Mucosa of stomach (tissue), 1 donor: Measurements from ENCODE around the gene NKD2.

Experiments
- H3K27me3 ChIP-seq: one replicate; pipeline ENCODE4 v1.7.0; 2013; ENCODE audit warnings: mild to moderate bottlenecking, low read length; ENCODE audit not compliant: control insufficient read depth, insufficient read depth
- H3K36me3 ChIP-seq: one replicate; pipeline ENCODE4 v1.7.0; 2013; ENCODE audit warnings: low read length; ENCODE audit not compliant: control insufficient read depth, insufficient read depth
- H3K4me1 ChIP-seq: one replicate; pipeline ENCODE4 v1.7.0; 2013; ENCODE audit warnings: mild to moderate bottlenecking, low read length; ENCODE audit not compliant: control insufficient read depth, insufficient read depth
- H3K4me3 ChIP-seq: one replicate; pipeline ENCODE4 v1.7.0; 2013; ENCODE audit warnings: low read length
- H3K9ac ChIP-seq: one replicate; pipeline ENCODE4 v1.7.0; 2013; ENCODE audit warnings: mild to moderate bottlenecking, low read length, moderate library complexity
- H3K9me3 ChIP-seq: one replicate; pipeline ENCODE4 v1.7.0; 2013; ENCODE audit warnings: mild to moderate bottlenecking, low read length, moderate library complexity; ENCODE audit not compliant: control insufficient read depth
- donor health status: Pancreatic carcinoma.

NKD2 gene

GRCh38 chr5:1004461-1005248, 3.9 kb upstream of the NKD2 start:
- Histone ChIP-seq H3K36me3 (no peaks in the 10 kb centered on the region), H3K4me1 (peaks cover 24% of the 10 kb centered on the region), H3K27me3 (peaks cover 53% of the 10 kb centered on the region), H3K4me3 (no peak overlapping the region), H3K9me3 (no peaks in the 10 kb centered on the region), H3K9ac (peak overlapping the region; percentile 33)

DNA sequence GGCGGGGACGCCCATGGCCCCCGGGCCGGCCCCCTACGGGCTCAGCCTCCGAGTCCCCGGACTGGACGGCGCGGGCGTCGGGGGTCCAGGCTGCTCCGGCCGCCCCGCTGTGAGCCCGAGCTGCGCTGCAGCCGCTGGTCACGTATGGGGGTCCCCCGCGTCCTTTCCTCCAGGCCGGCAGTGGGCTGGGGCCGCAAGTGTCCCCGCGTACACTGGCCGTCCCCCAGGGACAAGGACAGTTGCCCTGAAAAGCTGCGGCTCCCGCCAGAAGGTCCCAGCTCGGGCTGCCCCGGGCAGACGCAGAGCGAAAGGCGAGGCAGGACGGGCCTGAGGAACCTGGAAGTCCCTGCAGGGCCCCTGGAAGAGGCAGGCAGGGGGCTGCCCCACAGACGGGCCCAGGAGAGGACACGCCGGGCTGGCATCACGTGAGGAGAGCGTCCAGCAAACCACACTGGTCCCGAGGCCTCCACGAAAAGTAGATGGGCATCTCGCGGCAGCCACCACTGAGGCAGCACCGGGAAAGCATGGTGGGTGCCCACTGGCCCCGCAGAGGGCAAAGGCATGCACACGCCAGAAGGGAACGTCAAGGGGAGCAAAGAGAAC, 3.3 kb upstream of the NKD2 start:
- Histone ChIP-seq H3K27me3 (peaks cover 60% of the 10 kb centered on the region), H3K4me1 (peaks cover 27% of the 10 kb centered on the region), H3K9me3 (no peaks in the 10 kb centered on the region), H3K4me3 (no peak overlapping the region), H3K36me3 (no peaks in the 10 kb centered on the region), H3K9ac (peak overlapping the region; percentile 33)

GRCh38 chr5:1005904-1006655, 2.5 kb upstream of the NKD2 start:
- Histone ChIP-seq H3K4me3 (no peak overlapping the region), H3K9ac (no peak overlapping the region), H3K27me3 (peaks cover 68% of the 10 kb centered on the region), H3K36me3 (no peaks in the 10 kb centered on the region), H3K4me1 (peaks cover 27% of the 10 kb centered on the region), H3K9me3 (no peaks in the 10 kb centered on the region)

DNA sequence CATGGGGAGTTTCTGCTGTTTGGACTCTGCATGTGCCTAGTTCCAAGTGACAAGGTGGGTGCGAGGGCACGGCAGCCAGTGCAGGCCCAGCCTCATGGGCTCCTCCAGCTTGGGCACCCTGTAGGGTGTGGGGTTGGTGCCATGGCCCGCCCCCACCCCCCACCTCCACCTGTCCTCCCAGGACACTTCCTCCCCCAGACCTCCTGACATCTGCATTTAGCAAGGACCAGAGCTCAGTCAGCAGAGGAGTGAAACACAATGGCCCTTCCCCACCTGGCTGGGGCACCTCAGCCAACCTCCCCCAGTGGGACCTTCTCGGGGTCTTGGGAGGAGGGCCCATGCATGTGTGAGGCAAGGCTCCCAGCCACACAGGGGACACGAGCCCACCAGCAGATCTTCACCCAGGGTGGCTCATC, 1.9 kb upstream of the NKD2 start:
- Histone ChIP-seq H3K9me3 (no peaks in the 10 kb centered on the region), H3K27me3 (peaks cover 73% of the 10 kb centered on the region), H3K36me3 (no peaks in the 10 kb centered on the region), H3K4me3 (no peak overlapping the region), H3K4me1 (peaks cover 27% of the 10 kb centered on the region), H3K9ac (no peak overlapping the region)

DNA sequence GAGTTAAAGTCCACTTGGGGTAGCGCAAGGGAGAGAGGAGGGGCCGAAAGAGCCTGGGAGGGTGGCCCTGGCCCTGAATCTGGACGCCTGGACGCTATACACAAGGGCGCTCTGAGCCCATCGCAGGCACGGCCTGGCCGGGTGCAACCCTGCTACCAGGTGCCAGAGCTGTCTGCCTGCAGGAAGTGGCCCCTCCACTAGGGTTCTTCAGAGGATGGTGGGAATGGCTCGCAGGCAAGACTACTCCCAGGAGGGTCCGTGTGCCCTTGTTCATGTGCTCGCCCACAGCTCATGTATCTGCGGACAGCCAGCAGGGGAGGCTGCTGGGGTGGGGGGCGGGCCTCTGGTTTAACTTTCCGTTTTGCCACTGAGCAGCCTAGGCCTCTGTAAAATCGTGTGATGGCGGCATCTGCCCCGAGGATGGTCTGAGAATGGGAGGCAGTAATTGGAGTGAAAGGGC, 1.4 kb upstream of the NKD2 start:
- H3K36me3 ChIP-seq = no peaks in the 10 kb centered on the region
- no peaks in the 10 kb centered on the region for H3K9me3 ChIP-seq
- peaks cover 75% of the 10 kb centered on the region for H3K27me3 ChIP-seq
- H3K4me1 ChIP-seq = peaks cover 27% of the 10 kb centered on the region
- H3K4me3 ChIP-seq = no peak overlapping the region
- no peak overlapping the region for H3K9ac ChIP-seq

- Histone ChIP-seq H3K9me3 (no peaks in the 10 kb centered on the region), H3K4me3 (no peak overlapping the region), H3K36me3 (no peaks in the 10 kb centered on the region), H3K27me3 (peaks cover 75% of the 10 kb centered on the region), H3K9ac (no peak overlapping the region), H3K4me1 (peaks cover 27% of the 10 kb centered on the region)
Measured at GRCh38 chr5:1007681-1008450, 736 bp upstream of the NKD2 start.

GRCh38 chr5:1009359-1010180, 968 bp downstream of the NKD2 start:
- H3K4me1 ChIP-seq = peaks cover 15% of the 10 kb centered on the region
- H3K9ac ChIP-seq = no peak overlapping the region
- no peaks in the 10 kb centered on the region for H3K9me3 ChIP-seq
- no peaks in the 10 kb centered on the region for H3K36me3 ChIP-seq
- peaks cover 65% of the 10 kb centered on the region for H3K27me3 ChIP-seq
- H3K4me3 ChIP-seq = no peak overlapping the region

DNA sequence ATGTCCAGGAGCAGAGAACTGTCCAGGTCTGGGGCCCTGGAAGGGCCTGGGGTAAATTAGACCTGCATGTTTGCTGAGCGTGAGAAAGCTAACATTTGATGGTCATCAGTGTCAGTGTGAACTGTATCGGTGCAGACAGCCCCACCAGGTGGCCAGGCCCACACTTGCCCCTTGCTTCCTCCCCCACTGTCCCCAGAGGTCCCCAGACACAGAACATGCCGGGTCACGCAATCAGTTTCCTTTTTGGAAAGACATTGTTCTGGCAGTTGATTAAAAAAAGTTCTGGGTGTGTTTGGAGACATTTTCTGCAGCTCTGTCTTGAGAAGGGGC, 1.5 kb downstream of the NKD2 start:
- H3K9me3 ChIP-seq = no peaks in the 10 kb centered on the region
- H3K36me3 ChIP-seq = no peaks in the 10 kb centered on the region
- no peak overlapping the region for H3K9ac ChIP-seq
- peaks cover 60% of the 10 kb centered on the region for H3K27me3 ChIP-seq
- H3K4me1 ChIP-seq = peaks cover 15% of the 10 kb centered on the region
- no peak overlapping the region for H3K4me3 ChIP-seq

DNA sequence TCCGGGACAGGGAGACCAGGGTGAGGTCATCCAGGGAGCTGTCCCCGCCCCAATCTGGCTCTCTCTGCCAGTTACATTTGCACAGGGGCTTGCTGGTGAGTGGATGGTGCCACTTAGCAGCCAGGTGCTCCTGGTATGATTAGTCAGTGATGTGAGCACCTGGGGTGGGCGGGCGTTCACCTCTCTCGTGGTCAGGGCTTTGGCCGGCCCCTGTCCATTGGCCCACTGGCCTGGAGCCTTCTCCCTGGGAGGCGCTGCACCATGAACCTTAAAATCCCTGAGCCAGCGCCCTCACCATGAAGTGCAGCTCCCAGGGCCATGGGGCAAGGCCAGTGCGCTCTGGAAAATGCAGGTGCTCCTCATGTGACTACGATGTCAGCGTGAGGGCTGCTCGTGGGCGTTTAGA, 2.0 kb downstream of the NKD2 start:
- Histone ChIP-seq H3K9me3 (no peaks in the 10 kb centered on the region), H3K36me3 (no peaks in the 10 kb centered on the region), H3K9ac (no peak overlapping the region), H3K27me3 (peaks cover 58% of the 10 kb centered on the region), H3K4me3 (no peak overlapping the region), H3K4me1 (peaks cover 15% of the 10 kb centered on the region)

- Histone ChIP-seq H3K27me3 (peaks cover 52% of the 10 kb centered on the region), H3K4me1 (peaks cover 15% of the 10 kb centered on the region), H3K36me3 (no peaks in the 10 kb centered on the region), H3K4me3 (no peak overlapping the region), H3K9me3 (no peaks in the 10 kb centered on the region), H3K9ac (no peak overlapping the region)
Measured at GRCh38 chr5:1011226-1011631, 2.6 kb downstream of the NKD2 start.

DNA sequence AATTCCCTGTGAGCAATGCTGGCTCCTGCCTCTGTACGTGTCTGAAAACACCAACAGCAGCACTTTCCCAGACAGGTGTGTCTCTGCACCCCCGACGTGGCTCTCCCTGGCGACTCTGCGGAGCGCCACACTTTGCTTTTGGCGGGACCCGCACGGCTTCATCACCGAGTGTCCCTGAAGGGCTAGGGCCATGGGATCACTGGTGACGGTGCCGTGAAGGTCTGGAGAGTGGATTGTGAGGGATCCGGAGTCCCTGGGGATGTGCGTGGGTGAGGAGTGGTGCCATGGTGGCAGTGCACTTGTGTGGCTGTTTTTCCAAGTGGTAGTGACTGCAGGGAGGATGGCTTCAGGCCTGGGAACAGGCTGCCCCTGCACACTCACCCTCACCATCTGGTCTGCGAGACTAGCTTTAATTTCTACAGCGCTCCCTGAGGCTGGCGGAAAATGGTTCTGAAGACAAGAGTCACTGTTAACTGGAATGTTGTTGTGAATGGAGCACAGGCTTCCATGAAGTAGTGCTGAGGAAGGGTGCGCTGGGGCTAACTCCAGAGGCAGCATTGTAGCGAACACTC, 3.2 kb downstream of the NKD2 start:
- no peaks in the 10 kb centered on the region for H3K9me3 ChIP-seq
- peaks cover 15% of the 10 kb centered on the region for H3K4me1 ChIP-seq
- no peak overlapping the region for H3K4me3 ChIP-seq
- peaks cover 47% of the 10 kb centered on the region for H3K27me3 ChIP-seq
- no peak overlapping the region for H3K9ac ChIP-seq
- H3K36me3 ChIP-seq = no peaks in the 10 kb centered on the region
